ENCODE data around the gene PLEKHG4B.
"Not testable (repeated sequence)": the region's sequence is repeated elsewhere in the genome, so short reads cannot be mapped to it uniquely, and the experiment has no call there.

- not testable (repeated sequence) for TF ChIP-seq CTCF (IDR thresholded peaks at IDR 0.05); ZNF671 (CRISPR knock-in tag; IDR thresholded peaks at IDR 0.05); ZNF532 (CRISPR knock-in tag; IDR thresholded peaks at IDR 0.05; ENCODE audit: borderline replicate concordance); NR2C2 (CRISPR knock-in tag; IDR thresholded peaks at IDR 0.05)
Measured at GRCh38 chr5:215256-215655, 123.3 kb downstream of the PLEKHG4B start.

All from WTC11 (cell line).